Neuronal stem cell (in vitro differentiated cells): ENCODE data around the gene LIM2.

Experiments
- DNase-seq: peaks from one replicate; pipeline ENCODE4 v3.0.0-alpha.2; 2013; ENCODE audit warnings: low spot score
- H2AFZ ChIP-seq: one replicate; pipeline ENCODE4 v1.6.1; 2013; ENCODE audit warnings: mild to moderate bottlenecking, low read length, inconsistent platforms
- H2AK5ac ChIP-seq: 2 replicates; pipeline ENCODE4 v1.6.1; 2013; ENCODE audit warnings: low read depth, mild to moderate bottlenecking, inconsistent platforms, low read length, moderate library complexity, mixed read lengths
- H2BK120ac ChIP-seq: 2 replicates; pipeline ENCODE4 v1.6.1; 2013; ENCODE audit warnings: low read depth, mild to moderate bottlenecking, inconsistent platforms, low read length, moderate library complexity, mixed read lengths
- H2BK12ac ChIP-seq: one replicate; pipeline ENCODE4 v1.6.1; 2013; ENCODE audit warnings: low read length, inconsistent platforms
- H2BK15ac ChIP-seq: 2 replicates; pipeline ENCODE4 v1.6.1; 2013; ENCODE audit warnings: mild to moderate bottlenecking, low read length, inconsistent platforms, mixed read lengths
- H2BK5ac ChIP-seq: one replicate; pipeline ENCODE4 v1.6.1; 2013; ENCODE audit warnings: inconsistent platforms, mild to moderate bottlenecking, low read length, moderate library complexity
- H3K14ac ChIP-seq: one replicate; pipeline ENCODE4 v1.6.1; 2013; ENCODE audit warnings: low read length, inconsistent platforms
- H3K18ac ChIP-seq: 2 replicates; pipeline ENCODE4 v1.6.1; 2013; ENCODE audit warnings: low read length, inconsistent platforms
- H3K23ac ChIP-seq: 2 replicates; pipeline ENCODE4 v1.6.1; 2013; ENCODE audit warnings: low read depth, mild to moderate bottlenecking, mixed read lengths, low read length, inconsistent platforms; ENCODE audit not compliant: poor library complexity
- H3K27ac ChIP-seq: replicated peaks from 3 replicates; pipeline ENCODE4 v1.5.1; 2013; ENCODE audit warnings: low read length, inconsistent platforms
- H3K27me3 ChIP-seq, 3 experiments: 2 replicates each; pipeline ENCODE4 v1.6.1; 2013; ENCODE audit warnings: low read length in 3 of 3, mild to moderate bottlenecking in 2 of 3, inconsistent platforms in 1 of 3, low read depth in 1 of 3, mixed read lengths in 1 of 3, moderate library complexity in 1 of 3; ENCODE audit not compliant: control insufficient read depth in 3 of 3, insufficient read depth in 3 of 3
- H3K36me3 ChIP-seq, 2 donors: replicated peaks in 1 of 2; 2 replicates each; pipeline ENCODE4 v1.6.1; 2013; ENCODE audit warnings: low read length in 2 of 2; ENCODE audit not compliant: control insufficient read depth in 2 of 2, insufficient read depth in 2 of 2
- H3K4ac ChIP-seq: 2 replicates; pipeline ENCODE4 v1.6.1; 2013; ENCODE audit warnings: inconsistent platforms, mild to moderate bottlenecking, low read length, moderate library complexity
- H3K4me1 ChIP-seq, 2 donors: 1 replicate in 1 of 2; 2 replicates in 1 of 2; pipeline ENCODE4 v1.6.1; 2013; ENCODE audit warnings: low read length in 2 of 2, low read depth in 1 of 2; ENCODE audit not compliant: control insufficient read depth in 2 of 2, insufficient read depth in 1 of 2
- H3K4me2 ChIP-seq: one replicate; pipeline ENCODE4 v1.6.1; 2013; ENCODE audit warnings: mild to moderate bottlenecking, low read length, inconsistent platforms; ENCODE audit not compliant: insufficient read depth, poor library complexity, severe bottlenecking
- H3K4me3 ChIP-seq, 2 donors: 2 replicates each; pipeline ENCODE4 v1.5.1; 2013; ENCODE audit warnings: low read length in 2 of 2, mild to moderate bottlenecking in 2 of 2, inconsistent platforms in 1 of 2, moderate library complexity in 1 of 2
- H3K79me1 ChIP-seq: one replicate; pipeline ENCODE4 v1.6.1; 2013; ENCODE audit warnings: low read depth, mild to moderate bottlenecking, inconsistent platforms, low read length, moderate library complexity
- H3K9ac ChIP-seq: one replicate; pipeline ENCODE4 v1.6.1; 2013; ENCODE audit warnings: mild to moderate bottlenecking, low read depth, low read length, inconsistent platforms; ENCODE audit not compliant: poor library complexity
- H3K9me3 ChIP-seq, 2 donors: replicated peaks in 1 of 2; 2 replicates each; pipeline versions ENCODE3 to v1.6.1; 2013; ENCODE audit warnings: low read length in 2 of 2, mild to moderate bottlenecking in 2 of 2, inconsistent platforms in 1 of 2, low read depth in 1 of 2, mixed read lengths in 1 of 2, moderate library complexity in 1 of 2; ENCODE audit not compliant: control insufficient read depth in 2 of 2, insufficient read depth in 1 of 2
- H4K8ac ChIP-seq: one replicate; pipeline ENCODE4 v1.6.1; 2013; ENCODE audit warnings: low read depth, mild to moderate bottlenecking, inconsistent platforms, low read length, moderate library complexity
- H4K91ac ChIP-seq: one replicate; pipeline ENCODE4 v1.6.1; 2013; ENCODE audit warnings: low read length, low read depth, mild to moderate bottlenecking, inconsistent platforms; ENCODE audit not compliant: poor library complexity
- WGBS, 2 donors: extraction: QIAGEN DNeasy Blood & Tissue Kit; methylation state at CpG; one replicate each; pipeline ENCODE4 v1.1.7; 2013; ENCODE audit warnings: missing lambda C conversion rate in 2 of 2, mixed read lengths in 1 of 2; ENCODE audit not compliant: insufficient read length in 2 of 2, insufficient replicate concordance in 1 of 2; ENCODE audit errors: extremely low coverage in 2 of 2; 5-methylcytosine and 5-hydroxymethylcytosine counted together

LIM2 gene

DNA sequence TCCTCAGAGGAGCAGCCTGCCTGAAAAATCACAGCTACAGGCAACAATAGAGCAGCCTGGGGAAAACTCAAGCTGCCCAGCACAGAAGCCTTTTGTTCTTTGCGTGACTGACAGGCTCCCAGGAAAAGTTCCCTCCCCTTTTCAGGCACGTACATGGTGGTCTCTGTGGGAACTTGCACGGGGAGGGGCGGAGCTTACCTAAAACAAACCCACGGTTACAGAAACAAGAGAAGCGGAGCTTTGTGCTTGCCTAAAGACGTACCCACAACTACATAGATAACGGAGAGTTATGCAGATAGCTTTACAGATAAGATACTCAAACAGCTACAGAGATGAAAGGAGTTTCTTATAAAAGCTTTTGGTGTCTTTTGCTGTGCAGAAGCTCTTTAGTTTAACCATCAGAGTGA is 33.0 kb downstream of the LIM2 start:
- H2AK5ac ChIP-seq, result no peak overlapping the region
- no peak overlapping the region for H3K4ac ChIP-seq
- H2BK120ac ChIP-seq, result no peak overlapping the region
- no CpG with 5 or more reads among the region's 8 CpGs for WGBS, 2 donors
- H2AFZ ChIP-seq, result peak overlapping the region; percentile 88
- H3K4me2 ChIP-seq, result peak overlapping the region; percentile 51
- no peak overlapping the region for H2BK15ac ChIP-seq
- H3K9me3 ChIP-seq, result no peaks in the 10 kb centered on the region
- peak; percentile 87 for DNase-seq
- no peak overlapping the region for H3K18ac ChIP-seq
- H3K79me1 ChIP-seq, result no peaks in the 10 kb centered on the region
- H4K8ac ChIP-seq, result no peak overlapping the region
- H4K91ac ChIP-seq, result no peak overlapping the region
- no peaks in the 10 kb centered on the region for H3K27me3 ChIP-seq
- H3K27ac ChIP-seq, result peak overlapping the region; percentile 68
- H3K4me3 ChIP-seq, result peak overlapping the region in 1 of 2 donors; percentile 28
- H3K14ac ChIP-seq, result no peak overlapping the region
- peaks cover 9% of the 10 kb centered on the region in 2 donors for H3K4me1 ChIP-seq
- no peak overlapping the region for H2BK5ac ChIP-seq
- no peak overlapping the region for H3K23ac ChIP-seq
- no peak overlapping the region for H3K9ac ChIP-seq
- H2BK12ac ChIP-seq, result no peak overlapping the region
- peaks cover 0 to 2% of the 10 kb centered on the region in 2 donors for H3K36me3 ChIP-seq

DNA sequence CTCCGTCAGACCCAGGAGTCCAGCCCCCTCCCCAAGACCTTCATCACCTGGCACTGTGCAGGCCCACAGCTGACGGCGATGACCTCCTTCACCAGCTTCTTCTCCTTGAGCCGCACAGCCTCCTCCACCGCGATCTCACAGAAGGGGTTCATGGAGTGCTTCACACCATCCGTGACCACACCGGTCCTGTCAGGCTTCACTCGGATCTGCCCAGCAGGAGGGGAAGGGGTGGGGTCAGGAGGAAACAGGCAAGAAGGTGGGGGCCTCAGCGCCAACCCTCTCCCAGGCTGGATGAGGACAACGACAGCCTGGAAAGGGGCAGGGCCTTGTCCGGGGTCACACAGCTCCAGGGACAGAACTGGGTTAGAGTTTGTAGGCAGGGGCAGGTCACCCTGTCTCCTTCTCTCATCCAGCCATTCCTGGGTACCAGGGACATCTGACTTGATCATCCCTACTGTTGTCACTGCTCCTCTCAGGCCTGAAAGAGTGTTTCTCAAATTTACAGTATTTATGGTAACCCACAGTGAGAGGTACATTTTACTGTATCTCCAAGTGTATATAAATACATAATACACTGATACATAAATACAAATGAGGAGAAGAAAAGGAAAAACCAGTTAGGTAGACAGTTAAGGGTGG is 33.6 kb downstream of the LIM2 start:
- peak overlapping the region; percentile 83 for H3K9ac ChIP-seq
- no peak overlapping the region for H2BK120ac ChIP-seq
- no peaks in the 10 kb centered on the region for H3K79me1 ChIP-seq
- peak overlapping the region; percentile 94 for H3K18ac ChIP-seq
- H2AK5ac ChIP-seq, result peak overlapping the region; percentile 95
- H3K27ac ChIP-seq, result peak overlapping the region; percentile 68
- H3K4me1 ChIP-seq, result peaks cover 9% of the 10 kb centered on the region in 2 donors
- peak overlapping the region; percentile 8 for H3K23ac ChIP-seq
- H3K14ac ChIP-seq, result no peak overlapping the region
- WGBS, 2 donors, result no CpG with 5 or more reads among the region's 12 CpGs
- peak overlapping the region; percentile 65 for H2AFZ ChIP-seq
- no peaks in the 10 kb centered on the region for H3K9me3 ChIP-seq
- H2BK15ac ChIP-seq, result peak overlapping the region; percentile 93
- H3K4me2 ChIP-seq, result peak overlapping the region; percentile 51
- H3K27me3 ChIP-seq, result no peaks in the 10 kb centered on the region
- peak overlapping the region; percentile 13 for H3K4ac ChIP-seq
- DNase-seq, result no peak
- H3K36me3 ChIP-seq, result peaks cover 0 to 2% of the 10 kb centered on the region in 2 donors
- peak overlapping the region; percentile 59 for H2BK12ac ChIP-seq
- H3K4me3 ChIP-seq, result peak overlapping the region; percentile 16 to 32
- no peak overlapping the region for H4K8ac ChIP-seq
- peak overlapping the region; percentile 97 for H2BK5ac ChIP-seq
- H4K91ac ChIP-seq, result no peak overlapping the region

DNA sequence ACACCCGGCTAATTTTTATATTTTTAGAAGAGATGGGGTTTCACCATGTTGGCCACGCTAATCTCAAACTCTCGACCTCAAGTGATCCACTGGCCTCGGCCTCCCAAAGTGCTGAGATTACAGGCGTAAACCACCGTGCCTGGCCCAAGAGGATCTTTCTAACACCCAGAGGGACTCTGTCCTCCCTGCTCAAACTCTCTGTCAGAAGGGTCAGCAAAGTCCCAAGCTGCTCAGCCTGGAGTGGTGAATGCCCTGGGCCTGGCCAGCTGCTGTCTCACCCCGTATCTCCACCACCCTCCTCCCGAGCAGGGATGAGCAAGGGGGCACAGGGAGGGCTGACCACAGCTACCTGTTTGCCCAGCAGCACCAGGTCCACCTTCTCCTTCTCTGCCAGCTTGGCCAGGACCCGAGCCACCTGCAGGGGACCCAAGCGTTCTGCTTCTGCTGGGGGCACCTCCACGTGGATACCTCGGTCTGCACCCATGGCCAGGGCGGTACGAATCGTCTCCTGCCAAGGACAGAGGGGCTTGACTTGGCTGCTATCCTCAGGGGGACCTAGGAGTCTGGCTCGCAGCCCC is 34.9 kb downstream of the LIM2 start:
- peak overlapping the region; percentile 88 for H3K18ac ChIP-seq
- H2BK120ac ChIP-seq, result no peak overlapping the region
- no peak overlapping the region for H2AFZ ChIP-seq
- no peaks in the 10 kb centered on the region for H3K27me3 ChIP-seq
- no peak overlapping the region for H3K23ac ChIP-seq
- no peaks in the 10 kb centered on the region for H3K9me3 ChIP-seq
- H3K4ac ChIP-seq, result peak overlapping the region; percentile 43
- no CpG with 5 or more reads among the region's 16 CpGs for WGBS, 2 donors
- no peak overlapping the region for H3K14ac ChIP-seq
- H3K79me1 ChIP-seq, result no peaks in the 10 kb centered on the region
- H2BK5ac ChIP-seq, result no peak overlapping the region
- H3K4me2 ChIP-seq, result no peak overlapping the region
- peak overlapping the region; percentile 71 for H2BK15ac ChIP-seq
- peak overlapping the region; percentile 5 for H2BK12ac ChIP-seq
- no peak overlapping the region for H4K8ac ChIP-seq
- H3K27ac ChIP-seq, result no peak overlapping the region
- no peak overlapping the region for H3K9ac ChIP-seq
- no peak overlapping the region for H4K91ac ChIP-seq
- no peak overlapping the region for H3K4me3 ChIP-seq
- peaks cover 2 to 3% of the 10 kb centered on the region in 2 donors for H3K36me3 ChIP-seq
- DNase-seq, result no peak
- H2AK5ac ChIP-seq, result peak overlapping the region; percentile 77
- peaks cover 9% of the 10 kb centered on the region in 2 donors for H3K4me1 ChIP-seq

DNA sequence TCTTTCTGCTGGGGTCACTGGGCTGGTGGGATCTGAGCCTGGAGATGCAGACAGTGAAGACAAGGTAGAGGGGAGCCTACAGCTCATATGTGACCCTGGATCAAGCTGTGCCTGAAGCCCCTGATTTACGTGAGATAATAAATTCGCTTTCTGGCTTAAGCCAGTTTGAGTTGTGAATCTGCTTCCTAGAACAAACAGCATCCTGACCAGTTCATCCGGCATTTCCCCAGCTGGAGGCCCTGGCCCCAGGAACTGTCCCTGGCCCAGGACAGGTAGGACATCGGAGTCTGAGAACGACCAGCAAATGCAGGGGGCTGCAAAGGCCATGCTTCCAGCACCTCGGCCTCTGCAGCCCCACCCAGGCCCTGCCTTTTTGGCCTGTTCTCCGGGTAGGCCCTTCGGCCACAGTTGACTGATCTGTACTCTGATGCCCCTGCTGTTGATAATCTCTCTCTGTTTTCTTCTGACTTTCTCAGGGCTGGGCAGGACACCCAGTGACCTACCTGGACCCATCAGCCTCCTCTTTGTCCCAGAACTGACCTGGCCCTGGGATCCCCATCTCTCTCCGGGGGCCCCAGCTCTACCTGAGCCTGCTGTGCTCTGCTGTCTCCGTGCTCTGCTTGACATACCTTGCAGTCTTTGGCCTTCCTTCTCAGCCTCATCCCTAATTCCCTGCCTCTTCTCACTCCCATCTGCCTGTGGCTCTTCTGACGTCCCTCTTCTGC is 36.3 kb downstream of the LIM2 start:
- DNase-seq, result no peak
- Histone ChIP-seq H4K91ac (no peak overlapping the region), H3K9me3 (no peaks in the 10 kb centered on the region), H2BK5ac (peak overlapping the region; percentile 77), H2AFZ (no peak overlapping the region), H3K4ac (no peak overlapping the region), H2AK5ac (peak overlapping the region; percentile 66), H3K14ac (no peak overlapping the region), H3K27ac (no peak overlapping the region), H3K4me1 (peaks cover 9% of the 10 kb centered on the region in 2 donors), H3K23ac (no peak overlapping the region), H3K4me3 (no peak overlapping the region), H2BK12ac (no peak overlapping the region), H3K9ac (no peak overlapping the region), H4K8ac (no peak overlapping the region), H2BK120ac (no peak overlapping the region), H3K79me1 (no peaks in the 10 kb centered on the region), H2BK15ac (no peak overlapping the region), H3K27me3 (no peaks in the 10 kb centered on the region), H3K4me2 (no peak overlapping the region), H3K18ac (peak overlapping the region; percentile 18), H3K36me3 (peaks cover 2 to 6% of the 10 kb centered on the region in 2 donors)
- WGBS, 2 donors, result no CpG with 5 or more reads among the region's 11 CpGs
